GM12864 (cell line): Measurements from ENCODE around the gene CSF2.

Experiments used
- DNase-seq: peaks from one replicate; pipeline ENCODE4 v3.0.0-alpha.2; 2011; ENCODE audit warnings: low read depth
- H3K4me3 ChIP-seq: 2 replicates; pipeline ENCODE4 v1.5.1; 2011; ENCODE audit warnings: mild to moderate bottlenecking, low read depth, low read length, control low read depth
- CTCF ChIP-seq: IDR thresholded peaks from 2 replicates; pipeline ENCODE4 v1.5.1; 2011; ENCODE audit warnings: low read depth, mild to moderate bottlenecking, moderate library complexity, low read length, control low read depth, inconsistent platforms; ENCODE audit errors: missing control alignments

CSF2 gene

GRCh38 chr5:132058646-132059042 is 14.9 kb upstream of the CSF2 start:
- no peak for DNase-seq
- no peak for TF ChIP-seq CTCF
- H3K4me3 ChIP-seq: no peak overlapping the region

GRCh38 chr5:132059043-132059695 is 14.4 kb upstream of the CSF2 start:
- DNase-seq: no peak
- no peak overlapping the region for H3K4me3 ChIP-seq
- TF ChIP-seq CTCF: no peak

GRCh38 chr5:132059696-132060500 is 13.7 kb upstream of the CSF2 start:
- H3K4me3 ChIP-seq: no peak overlapping the region
- no peak for DNase-seq
- no peak for TF ChIP-seq CTCF

- DNase-seq: no peak
Measured at GRCh38 chr5:132060501-132061161, 13.0 kb upstream of the CSF2 start, which contains the start of gene IL3. Gene IL3 (plus strand): TSS chr5:132060655. CDS start chr5:132060707, 52 bp downstream.

GRCh38 chr5:132063090-132063911 is 10.3 kb upstream of the CSF2 start:
- H3K4me3 ChIP-seq: no peak overlapping the region
- TF ChIP-seq CTCF: peak; percentile 97
- peak; percentile 26 for DNase-seq

More at GRCh38 chr5:132060501-132061161, 13.0 kb upstream of the CSF2 start, which contains the start of gene IL3:
- H3K4me3 ChIP-seq: no peak within 1 kb of the TSS
- no peak for TF ChIP-seq CTCF

- no peak overlapping the region for H3K4me3 ChIP-seq
- DNase-seq: no peak
- no peak for TF ChIP-seq CTCF
Measured at GRCh38 chr5:132064140-132064539, 9.4 kb upstream of the CSF2 start.
